ENCODE measurements around the gene FBP1.
A peak's percentile ranks its signal among the peaks of the same experiment; 100 is the strongest.

Gene FBP1

DNA sequence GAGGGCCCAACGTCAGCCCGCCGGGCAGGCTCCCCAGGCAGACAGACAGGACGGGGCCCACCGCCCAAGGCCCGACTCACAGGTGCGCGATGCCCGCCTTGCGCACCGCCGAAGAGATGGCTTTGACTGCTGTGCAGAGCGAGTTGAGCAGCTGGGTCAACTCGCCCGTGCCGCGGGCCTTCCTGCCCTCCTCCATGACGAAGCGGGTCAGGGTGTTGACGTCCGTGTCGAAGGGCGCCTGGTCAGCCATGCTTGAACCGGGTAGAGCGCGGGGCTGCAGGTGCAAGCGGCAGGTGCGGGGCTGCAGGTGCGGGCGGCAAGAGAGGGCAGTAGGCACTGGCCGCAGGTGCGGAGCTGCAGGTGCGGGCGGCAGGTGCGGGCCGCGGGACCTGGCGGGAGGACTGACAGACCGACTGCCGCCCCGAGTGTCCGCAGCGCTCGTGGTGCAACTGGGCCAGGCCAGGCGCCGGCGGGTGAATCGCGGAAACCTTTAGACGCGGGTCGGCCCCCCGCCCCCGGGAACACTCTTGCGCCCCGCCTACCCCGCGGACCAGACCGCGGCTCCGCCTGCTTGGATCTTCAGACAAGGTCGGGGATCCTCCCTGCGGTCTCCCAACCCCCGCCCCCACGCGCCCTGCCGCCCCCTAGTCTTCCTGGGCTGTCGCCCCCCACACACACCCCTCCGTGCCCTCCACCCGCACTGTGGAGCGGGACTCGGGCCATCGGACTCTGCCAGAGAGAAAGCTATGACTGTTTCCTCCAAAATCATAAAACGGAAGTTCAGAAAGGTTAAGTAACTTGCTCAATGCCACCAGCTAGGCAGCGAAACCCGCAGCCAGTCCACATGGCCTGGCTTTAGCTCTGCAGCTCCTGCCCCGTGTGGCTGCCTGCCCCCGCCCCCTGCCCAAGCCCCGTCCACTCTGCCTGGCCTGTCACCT lies at the start of gene FBP1:
TSS of gene FBP1 (minus strand) at position 458 of the 938 bp plus-strand sequence. CDS start at position 250, 208 bp downstream.
- no peak for DNase-seq

- DNase-seq, result peak; percentile 36
Measured at GRCh38 chr9:94687451-94687850, 48.1 kb upstream of the FBP1 start.

GRCh38 chr9:94685359-94685758 lies 46.0 kb upstream of the FBP1 start:
- DNase-seq, result no peak

DNA sequence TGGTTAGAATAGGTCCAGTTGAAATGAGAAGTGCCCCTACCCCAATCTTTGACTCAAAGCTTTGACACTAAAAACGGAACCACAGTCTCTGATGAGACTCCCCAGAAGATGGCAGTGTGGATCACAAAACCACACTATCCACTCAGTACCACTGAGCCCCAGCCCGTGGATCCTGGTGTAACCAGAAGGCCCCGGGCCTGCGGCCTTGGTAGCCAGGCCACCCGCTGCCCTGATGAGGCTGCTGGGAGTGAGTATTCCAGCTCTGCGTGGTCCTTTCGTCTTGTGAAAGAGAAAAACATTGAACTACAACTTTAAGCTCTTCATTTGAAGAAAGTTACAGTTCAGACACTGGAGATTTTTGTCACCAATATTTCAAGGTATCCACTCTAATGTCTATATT lies 42.2 kb upstream of the FBP1 start:
- DNase-seq, result peak; percentile 67

GRCh38 chr9:94680621-94681020 lies 41.3 kb upstream of the FBP1 start:
- no peak for DNase-seq

- no peak for DNase-seq
Measured at GRCh38 chr9:94680020-94680419, 40.7 kb upstream of the FBP1 start.

DNA sequence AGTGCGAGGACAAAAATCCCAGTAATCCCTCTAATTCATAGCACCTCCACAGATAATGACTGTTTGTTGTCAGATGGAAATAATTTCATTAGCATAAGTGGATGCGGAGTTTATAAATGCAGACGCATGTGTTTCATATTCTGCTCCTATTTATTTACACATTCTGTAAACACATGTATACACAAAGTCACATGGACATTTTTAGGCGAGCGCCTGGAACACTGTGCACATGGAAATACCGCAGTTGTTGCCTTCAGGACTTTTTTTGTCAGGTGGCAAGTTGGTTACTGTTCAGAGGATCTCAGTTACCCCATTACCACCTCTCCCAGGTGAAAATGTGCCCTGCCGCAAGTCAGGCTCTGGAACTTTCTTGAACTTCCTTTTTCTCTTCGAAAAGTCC lies 40.3 kb upstream of the FBP1 start:
- no peak for DNase-seq

GRCh38 chr9:94677929-94678328 lies 38.6 kb upstream of the FBP1 start:
- DNase-seq, result no peak

GRCh38 chr9:94676446-94677131 lies 37.3 kb upstream of the FBP1 start:
- no peak for DNase-seq

DNA sequence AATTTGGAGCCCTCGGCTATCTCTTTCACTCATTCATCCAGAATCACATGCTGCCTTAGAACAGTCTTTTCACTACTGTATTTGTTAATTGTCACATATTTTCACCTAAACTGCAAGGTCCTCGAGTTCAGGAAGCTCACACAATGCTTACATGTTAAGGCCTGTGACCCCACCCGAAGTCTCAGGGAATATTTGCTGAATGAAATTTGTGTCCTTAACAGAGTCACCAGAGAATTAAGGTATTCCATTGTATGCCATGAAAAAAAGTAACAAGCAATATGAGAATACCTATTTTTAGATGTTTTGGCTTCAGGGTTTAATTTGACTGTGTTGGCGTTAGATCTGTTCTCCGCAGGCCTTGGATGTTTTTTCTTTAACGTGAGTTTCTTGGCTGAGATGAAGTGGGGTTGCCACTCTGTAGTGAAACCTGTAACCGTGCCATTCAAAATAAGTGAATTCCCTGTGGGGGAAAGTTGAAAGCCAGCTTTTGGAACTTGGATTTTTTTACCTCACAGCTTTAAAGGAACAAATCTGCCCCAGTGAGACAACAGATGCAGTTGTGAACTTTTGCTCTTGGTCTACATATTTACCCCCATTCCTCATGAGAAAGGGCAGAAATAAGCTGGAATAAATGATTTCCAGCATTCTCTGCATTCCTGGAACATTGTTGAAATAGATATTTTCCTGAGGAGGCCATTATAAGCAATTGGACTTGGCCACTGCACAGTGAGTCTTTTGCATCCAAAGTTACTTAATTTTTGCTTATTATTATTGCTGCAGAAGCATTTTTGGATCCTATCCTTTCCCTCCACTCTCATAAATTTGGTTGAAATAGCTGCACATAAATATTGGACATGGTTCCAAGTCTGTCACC lies 35.9 kb upstream of the FBP1 start:
- DNase-seq, result no peak

DNA sequence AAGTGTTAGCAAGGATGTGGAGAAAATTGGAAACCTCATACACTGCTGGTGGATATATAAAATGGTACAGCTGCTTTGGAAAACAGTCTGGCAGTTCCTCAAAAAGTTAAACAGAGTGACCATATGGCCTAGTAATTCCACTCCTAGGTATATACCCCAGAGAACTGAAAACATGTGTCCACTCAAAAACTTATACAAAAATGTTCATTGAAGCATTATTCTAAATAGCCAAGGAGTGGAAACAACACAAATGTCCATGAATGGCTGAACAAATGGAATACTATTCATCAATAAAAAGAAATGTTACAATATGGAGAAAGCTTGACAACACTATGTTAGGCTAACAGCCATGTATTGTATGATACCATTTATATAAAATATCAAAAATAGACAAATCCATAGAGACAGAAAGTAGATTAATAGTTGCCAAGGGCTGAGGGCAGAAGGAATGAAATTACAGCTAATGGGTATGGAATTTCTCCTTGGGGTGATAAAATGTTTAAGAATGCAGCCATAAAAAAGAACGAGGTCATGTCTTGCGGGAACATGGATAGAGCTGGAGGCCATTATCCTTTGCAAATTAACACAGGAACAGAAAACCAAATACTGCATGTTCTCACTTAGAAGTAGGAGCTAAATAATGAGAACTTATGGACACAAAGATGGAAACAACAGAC lies 33.6 kb upstream of the FBP1 start:
- no peak for DNase-seq

GRCh38 chr9:94668928-94669729 lies 29.8 kb upstream of the FBP1 start:
- peak; percentile 70 for DNase-seq

DNA sequence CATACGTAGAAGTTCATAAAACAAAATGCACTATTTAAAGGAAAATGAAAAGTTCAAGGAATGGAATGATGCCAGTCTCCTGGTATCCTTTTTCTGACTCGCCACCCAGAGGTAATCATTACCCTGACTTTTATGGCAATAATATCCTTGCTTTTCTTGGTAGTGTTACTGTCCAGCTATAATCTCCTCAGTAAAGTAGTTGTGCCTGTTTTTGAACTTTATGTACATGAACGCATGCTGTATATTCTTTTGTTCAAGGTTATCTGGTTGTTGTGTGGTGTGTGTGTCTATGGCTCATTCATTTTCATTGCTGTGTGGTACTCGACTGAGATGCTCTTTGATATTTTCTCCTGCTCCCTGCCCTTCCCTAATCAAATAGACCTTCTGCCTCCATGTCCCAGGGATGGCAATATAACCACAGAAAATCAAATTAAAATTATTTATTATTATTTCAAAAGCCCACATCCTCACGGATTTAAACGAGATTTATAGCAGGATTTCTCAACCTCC lies 29.2 kb upstream of the FBP1 start:
- DNase-seq, result no peak

DNA sequence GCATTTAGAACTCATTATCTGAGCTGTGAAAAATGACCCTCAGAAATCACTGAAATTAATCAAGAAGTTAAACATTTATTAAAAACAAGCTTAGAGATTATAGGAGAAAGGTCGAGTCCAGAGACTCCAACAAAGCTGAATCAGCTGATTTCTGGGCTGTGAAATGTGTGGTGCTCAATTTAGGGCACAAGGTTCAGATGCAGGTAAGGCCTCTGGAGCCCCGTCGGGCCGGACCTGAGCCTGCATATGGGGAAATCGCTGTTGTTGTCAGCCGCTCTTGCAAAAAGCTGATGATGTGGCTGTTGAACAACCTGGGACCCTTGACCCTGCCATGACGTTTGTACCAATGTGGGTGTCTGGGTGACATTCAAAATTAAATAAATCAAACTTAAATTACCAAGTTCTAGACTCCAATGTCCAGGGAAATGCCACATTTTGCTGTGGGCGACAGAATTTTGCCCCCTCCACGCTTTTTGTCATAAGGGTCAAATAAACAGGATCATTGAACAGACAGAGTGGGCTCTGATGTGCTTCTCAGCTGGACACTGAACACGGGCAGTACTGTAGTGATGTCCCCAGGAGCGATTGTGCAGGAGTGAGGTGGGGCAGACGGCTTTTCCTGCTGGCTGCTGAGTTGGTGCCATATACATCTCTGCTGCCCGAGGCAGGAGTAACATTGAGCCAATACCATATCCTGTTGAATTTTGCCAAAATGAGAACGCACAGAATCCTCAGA lies 27.2 kb upstream of the FBP1 start:
- DNase-seq, result no peak

DNA sequence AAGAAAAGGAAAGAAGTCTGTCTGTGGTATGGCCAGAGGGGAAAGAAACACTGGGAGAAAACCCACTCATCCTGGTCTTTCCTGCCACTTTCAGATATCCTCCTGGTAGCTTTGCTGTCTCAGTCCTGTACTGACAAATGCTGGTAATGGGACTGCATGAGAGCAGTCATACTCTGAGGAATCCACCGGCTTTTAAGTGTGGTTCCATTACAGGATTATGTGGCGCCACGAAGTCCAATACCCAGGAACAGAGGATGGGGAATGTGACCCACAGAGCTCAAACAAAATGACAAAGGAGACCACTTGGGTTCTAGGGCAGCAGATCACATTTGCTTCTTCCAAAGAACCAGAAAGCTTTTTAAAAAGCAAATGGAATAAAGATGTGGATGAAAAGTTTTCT lies 26.3 kb upstream of the FBP1 start:
- no peak for DNase-seq

DNA sequence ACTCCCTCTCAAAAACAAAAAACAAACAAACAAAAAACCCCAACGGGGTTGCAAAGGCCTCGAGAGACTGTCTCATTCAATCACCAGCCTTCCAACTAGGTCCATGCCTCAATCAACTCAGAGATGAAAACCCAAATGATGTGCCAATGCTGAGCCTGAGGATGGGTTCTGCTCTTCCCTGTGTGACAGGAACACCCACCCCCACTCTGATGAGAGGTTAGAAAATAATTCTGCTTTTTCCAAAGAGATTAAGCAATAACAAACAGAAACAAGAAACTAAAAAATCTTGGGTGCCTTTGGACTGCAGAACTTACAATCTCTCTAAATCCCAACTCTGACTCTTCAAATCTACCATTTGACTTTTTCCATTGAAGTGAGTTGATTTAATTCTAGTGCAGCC lies 25.5 kb upstream of the FBP1 start:
- no peak for DNase-seq

DNA sequence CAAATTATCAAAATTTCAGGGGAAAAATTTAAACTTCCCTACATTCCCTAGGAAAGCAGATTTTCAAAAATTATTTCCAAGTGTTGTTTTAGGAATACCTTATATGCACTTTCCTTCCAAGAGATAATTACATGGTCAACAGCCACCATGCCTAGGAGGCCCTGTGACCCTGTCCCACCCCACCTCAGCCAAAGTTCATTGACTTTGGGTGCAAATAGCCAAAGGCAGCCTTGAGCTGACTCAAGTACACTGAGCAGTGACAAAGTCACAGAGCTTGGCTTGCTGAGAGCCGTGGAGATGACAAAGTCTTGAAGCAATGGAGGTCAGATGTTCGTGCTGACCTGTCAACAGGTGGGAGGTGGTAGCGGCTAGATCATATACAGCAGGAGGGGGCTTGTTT lies 24.3 kb upstream of the FBP1 start:
- DNase-seq, result no peak

DNA sequence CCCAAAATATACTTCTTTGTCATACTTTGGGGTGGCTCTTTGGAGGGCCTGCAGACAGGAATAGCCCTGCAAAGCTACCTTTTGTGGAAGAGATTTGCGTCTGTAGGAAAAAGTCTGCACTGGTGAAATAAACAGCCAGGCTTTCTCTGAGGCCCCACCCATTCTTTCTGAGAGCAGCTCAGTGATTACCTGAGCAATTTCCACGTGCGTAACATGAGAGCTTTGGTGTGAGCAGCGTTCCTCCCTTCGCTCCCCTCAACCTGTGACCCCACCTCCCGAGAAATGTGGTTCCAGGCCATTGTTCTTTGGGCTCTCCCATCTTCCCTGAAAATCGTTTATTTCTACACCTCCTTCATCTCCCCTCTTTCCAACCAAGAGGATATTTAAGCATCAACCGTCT lies 23.8 kb upstream of the FBP1 start:
- no peak for DNase-seq

DNA sequence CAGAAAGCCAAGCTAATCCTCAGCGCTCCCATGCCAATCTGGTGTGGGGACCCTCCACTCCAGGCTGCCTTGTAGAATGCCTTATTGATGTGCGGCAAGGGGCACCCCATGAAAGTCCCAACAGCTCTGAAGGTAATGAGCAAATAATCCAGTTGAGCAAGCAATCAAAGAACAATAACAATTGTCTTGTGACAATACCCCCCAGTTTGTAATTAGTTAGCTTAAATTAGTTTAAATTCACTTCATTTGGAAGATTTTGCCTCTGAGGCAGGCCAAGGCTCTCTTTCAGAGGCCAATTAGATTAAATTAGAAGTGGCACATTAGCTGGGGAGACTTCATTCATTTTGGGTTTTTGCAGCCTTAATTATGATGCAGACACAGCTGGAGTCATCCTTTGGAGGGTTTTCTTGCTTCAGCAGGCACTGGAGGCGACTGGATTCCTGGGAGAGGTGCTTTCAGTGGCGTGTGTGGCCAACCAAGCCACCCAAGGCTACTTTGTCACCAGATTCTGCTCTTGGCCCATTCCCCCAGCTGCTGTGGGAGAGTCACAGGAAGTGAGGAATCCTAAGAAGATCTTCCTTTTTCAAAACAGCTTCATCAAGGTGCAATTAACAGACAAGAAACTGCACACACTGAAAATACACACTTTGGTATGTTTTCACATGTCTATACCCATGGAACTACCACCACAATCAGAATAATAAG lies 17.9 kb upstream of the FBP1 start:
- no peak for DNase-seq

GRCh38 chr9:94656200-94656599 lies 16.9 kb upstream of the FBP1 start:
- DNase-seq, result no peak
